ES-I3 (cell line): ENCODE results near the gene AGAP4.
"Not testable (repeated sequence)": the region's sequence is repeated elsewhere in the genome, so short reads cannot be mapped to it uniquely, and the experiment has no call there.

Experiments used
- H3K36me3 ChIP-seq: 2 replicates; pipeline ENCODE4 v1.6.1; 2013; ENCODE audit warnings: mild to moderate bottlenecking, low read length, control low read depth, moderate library complexity; ENCODE audit not compliant: insufficient read depth
- H3K4me1 ChIP-seq: 2 replicates; pipeline ENCODE4 v1.6.1; 2013; ENCODE audit warnings: mild to moderate bottlenecking, control low read depth, low read length; ENCODE audit not compliant: insufficient read depth
- H3K9ac ChIP-seq: 2 replicates; pipeline ENCODE4 v1.6.1; 2013; ENCODE audit warnings: low read depth, mild to moderate bottlenecking, low read length, moderate library complexity
- H3K9me3 ChIP-seq: 2 replicates; pipeline ENCODE4 v1.6.1; 2013; ENCODE audit warnings: mild to moderate bottlenecking, low read length, moderate library complexity; ENCODE audit not compliant: control insufficient read depth, insufficient read depth

The AGAP4 gene

GRCh38 chr10:45847400-45847799 is at the start of gene AGAP4:
Gene AGAP4 (minus strand): TSS chr10:45847500. CDS start chr10:45847347, 153 bp downstream.
- H3K9me3 ChIP-seq, H3K36me3 ChIP-seq, H3K9ac ChIP-seq, H3K4me1 ChIP-seq: not testable (repeated sequence)

DNA sequence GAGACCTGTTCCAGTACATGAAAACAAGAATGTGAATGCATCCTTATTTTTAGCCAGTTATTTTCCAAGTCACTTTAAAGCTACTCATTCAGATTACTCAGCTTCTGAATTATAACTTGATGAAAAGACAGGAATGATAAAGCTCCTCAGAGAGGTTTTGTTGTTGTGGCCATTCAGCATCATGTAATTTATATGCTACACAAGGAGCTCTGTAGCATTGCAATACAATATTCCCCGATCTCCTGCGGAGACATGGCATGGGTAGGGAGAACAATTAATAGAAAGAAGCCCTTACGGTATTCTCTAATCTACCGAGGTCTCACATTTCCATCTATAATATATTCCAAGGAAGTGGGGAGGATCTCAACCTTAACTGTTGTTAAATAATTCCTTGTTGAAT is 43.4 kb upstream of the AGAP4 start:
- not testable (repeated sequence) for H3K4me1 ChIP-seq, H3K9ac ChIP-seq, H3K36me3 ChIP-seq, H3K9me3 ChIP-seq

DNA sequence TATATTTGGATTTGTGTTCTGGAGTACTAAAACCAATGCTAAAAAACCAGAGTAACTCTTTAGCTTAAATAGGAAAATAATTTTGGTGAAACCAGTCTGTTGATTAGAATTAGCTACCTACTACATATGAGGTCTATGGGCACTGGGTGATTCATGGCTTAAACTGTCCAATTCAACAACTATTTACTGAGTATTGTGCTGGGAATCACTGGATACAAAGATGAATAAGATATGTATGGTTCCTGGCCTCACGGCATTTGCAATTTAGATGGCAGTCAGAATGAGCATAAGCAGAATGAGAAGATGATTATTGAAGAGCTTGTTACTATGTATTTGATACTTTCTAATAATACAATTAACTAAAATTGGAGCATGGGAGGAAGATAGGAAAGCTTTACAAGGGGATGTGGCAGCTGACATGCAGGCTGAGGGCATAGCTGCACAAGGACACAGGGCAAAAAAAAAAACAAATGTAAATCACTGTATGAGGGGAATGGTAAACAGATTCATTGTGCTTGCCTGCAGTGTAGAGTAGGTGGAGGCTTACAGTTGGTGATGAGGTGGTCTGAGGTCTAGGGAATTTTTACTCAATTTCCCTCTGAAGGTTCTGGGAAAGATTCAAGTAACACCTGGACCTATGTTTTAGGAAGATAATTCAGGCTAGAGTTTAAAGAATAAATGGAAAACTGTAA is 42.4 kb upstream of the AGAP4 start:
- H3K9ac ChIP-seq, H3K9me3 ChIP-seq, H3K4me1 ChIP-seq, H3K36me3 ChIP-seq: not testable (repeated sequence)

DNA sequence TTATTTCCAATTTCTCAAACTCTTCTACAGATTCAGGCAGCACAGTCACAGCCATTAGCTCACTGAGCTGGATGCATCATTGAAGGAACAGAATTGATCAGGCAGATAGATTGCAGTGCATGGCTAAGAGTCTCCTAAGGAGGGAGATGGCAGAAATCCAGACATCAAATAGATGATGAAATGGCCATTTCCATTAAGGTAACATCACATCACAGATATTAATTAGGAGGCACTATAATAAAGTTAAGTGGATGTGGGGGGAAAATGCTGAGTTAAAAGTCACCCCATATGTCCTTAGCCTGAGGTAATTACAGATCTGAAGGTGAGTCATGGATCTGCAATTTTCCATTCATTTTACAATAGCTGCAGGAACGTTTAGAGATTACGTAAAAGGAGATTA is 35.6 kb upstream of the AGAP4 start:
- H3K9ac ChIP-seq, H3K36me3 ChIP-seq, H3K4me1 ChIP-seq, H3K9me3 ChIP-seq: not testable (repeated sequence)

- not testable (repeated sequence) for H3K9ac ChIP-seq
Observed at GRCh38 chr10:45865404-45865803, 18.1 kb upstream of the AGAP4 start.

GRCh38 chr10:45864264-45864663 is 17.0 kb upstream of the AGAP4 start:
- not testable (repeated sequence) for H3K9me3 ChIP-seq, H3K9ac ChIP-seq, H3K36me3 ChIP-seq, H3K4me1 ChIP-seq

More at GRCh38 chr10:45865404-45865803, 18.1 kb upstream of the AGAP4 start:
- not testable (repeated sequence) for H3K4me1 ChIP-seq, H3K9me3 ChIP-seq, H3K36me3 ChIP-seq

DNA sequence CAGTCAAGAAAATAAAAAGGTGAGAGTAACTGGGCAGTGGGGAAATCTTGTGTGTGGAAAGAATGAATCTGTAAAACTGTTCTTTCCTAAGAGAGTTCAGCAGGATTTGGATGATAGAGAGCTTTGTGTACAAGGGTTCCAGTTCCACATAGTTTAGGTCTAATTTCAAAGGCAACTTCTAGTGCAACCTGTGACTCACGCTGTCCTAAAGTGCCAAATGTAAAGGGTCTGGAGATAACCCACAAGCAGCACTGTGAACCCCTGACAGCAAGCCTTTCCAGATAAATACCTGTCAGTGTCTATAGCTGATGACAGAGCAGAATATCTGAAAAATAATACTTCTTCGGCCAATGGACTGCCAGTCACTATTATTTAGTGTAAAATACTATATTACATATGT is 16.3 kb upstream of the AGAP4 start:
- not testable (repeated sequence) for H3K4me1 ChIP-seq, H3K9me3 ChIP-seq, H3K36me3 ChIP-seq, H3K9ac ChIP-seq

DNA sequence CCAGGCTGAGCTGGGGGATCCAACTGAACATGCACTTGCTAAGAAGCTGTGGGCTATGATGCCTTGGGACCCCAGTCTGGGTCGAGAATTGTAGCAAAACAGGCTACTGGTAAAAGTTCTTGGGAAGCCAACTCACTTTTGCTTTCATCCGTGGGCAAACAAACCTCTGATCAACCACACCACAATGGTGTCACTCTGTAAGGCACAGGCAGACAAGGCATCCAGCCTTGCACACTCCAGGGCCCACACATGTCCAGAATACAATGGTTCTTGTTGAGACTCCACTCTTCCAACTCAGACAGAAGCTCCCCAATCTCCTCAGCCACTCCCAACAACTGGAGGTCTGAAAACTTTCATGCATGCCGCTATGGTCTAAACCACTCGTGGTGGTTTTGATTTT is 10.6 kb upstream of the AGAP4 start:
- H3K36me3 ChIP-seq, H3K9ac ChIP-seq, H3K4me1 ChIP-seq, H3K9me3 ChIP-seq: not testable (repeated sequence)

DNA sequence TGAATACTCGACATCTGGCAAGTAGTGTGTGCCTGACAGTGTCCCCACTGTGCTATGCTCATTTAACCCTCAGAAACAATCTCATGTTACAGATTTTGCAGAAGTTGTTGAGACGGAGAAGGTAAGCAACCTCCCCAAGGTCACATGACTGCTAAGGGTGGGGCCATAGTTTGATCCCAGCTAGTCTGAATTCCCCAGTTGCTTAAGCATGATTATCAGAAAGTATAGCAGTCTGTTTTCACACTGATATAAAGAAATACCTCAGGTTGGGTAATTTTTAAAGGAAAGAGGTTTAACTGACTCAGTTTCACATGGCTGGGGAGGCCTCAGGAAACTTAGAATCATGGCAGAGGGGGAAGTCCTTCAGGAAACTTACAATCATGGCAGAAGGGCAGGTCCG is 1.2 kb upstream of the AGAP4 start:
- H3K9ac ChIP-seq, H3K36me3 ChIP-seq: not testable (repeated sequence)

DNA sequence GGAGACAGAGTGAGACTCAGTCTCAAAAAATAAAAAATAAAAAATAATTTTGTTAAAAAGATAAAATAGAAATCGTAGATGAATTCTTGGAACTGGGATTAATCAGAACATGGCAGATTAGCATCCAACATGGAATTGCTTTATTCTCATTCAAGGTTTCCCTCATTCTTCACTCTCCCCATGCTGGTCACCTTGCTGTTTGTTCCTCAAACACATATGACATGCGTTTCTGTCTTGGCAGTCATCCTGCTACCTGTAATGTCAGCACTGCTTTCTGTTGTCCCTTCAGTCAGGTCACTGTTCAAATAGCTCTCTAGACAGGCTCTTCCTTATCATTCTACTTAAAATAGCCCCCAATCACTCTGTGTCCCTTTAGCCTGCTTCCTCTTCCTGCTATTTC is 24.4 kb downstream of the AGAP4 start:
- not testable (repeated sequence) for H3K36me3 ChIP-seq, H3K9ac ChIP-seq, H3K4me1 ChIP-seq, H3K9me3 ChIP-seq

More for the DNA sequence above, 1.2 kb upstream of the AGAP4 start:
- not testable (repeated sequence) for H3K9me3 ChIP-seq, H3K4me1 ChIP-seq

DNA sequence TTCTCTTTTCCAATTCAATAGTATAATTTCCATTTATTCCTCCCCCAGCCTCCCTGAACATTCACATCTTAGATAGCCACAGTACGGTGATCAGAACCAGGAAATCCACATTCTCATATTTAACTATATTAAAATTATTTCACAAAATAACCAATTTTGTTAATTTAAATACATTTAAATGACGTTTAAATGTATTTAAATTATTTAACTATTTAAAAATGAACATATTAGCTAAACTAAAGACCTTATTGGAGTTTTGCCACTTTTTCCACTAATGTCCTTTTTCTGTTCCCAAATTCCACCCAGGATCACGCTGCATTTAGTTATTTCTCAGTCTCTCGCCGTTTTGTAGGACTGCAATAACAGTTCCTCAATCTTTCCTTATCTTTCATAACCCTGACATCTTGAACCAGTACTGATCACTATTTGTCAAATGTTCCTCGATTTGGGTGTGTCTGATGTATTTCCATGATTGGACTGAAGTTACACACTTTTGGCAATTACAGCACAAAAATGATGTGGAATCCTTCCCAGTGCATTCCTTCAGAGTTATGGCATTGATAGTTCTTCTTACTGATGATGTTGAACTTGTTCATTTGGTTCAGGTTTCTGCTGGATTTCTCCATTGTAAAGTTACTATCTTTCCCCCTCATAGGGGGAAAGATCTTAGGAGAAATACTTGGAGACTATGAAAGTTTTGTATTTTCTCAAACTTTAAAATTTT is 27.0 kb downstream of the AGAP4 start:
- not testable (repeated sequence) for H3K4me1 ChIP-seq, H3K9ac ChIP-seq, H3K9me3 ChIP-seq, H3K36me3 ChIP-seq

DNA sequence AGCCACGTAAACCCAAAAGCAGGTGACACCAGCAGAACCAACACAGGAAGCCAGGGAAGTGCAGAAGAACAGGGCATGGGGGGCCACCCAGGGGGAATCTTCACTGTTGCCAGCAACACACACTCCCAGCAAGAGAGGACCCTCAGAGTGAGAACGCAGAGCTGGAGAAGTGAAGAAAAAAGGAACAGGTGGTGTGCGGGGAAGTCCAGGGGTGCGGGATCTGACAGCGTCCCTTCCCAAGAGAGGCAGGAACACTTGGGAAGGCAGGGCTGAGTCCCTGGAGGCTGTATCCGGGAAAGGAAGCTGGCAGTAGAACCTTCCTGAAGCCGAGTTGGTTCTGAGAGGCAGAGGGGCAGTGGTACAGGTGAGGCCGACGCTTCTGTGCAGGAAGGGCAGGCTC is 27.7 kb downstream of the AGAP4 start:
- H3K4me1 ChIP-seq = no peaks in the 10 kb centered on the region
- H3K36me3 ChIP-seq = no peaks in the 10 kb centered on the region

GRCh38 chr10:45817912-45818311 is 29.4 kb downstream of the AGAP4 start:
- Histone ChIP-seq H3K9ac (no peak overlapping the region), H3K4me1 (no peaks in the 10 kb centered on the region), H3K36me3 (no peaks in the 10 kb centered on the region), H3K9me3 (no peaks in the 10 kb centered on the region; the same call in 1 of the 2 replicates)

More for the DNA sequence above, 27.7 kb downstream of the AGAP4 start:
- H3K9me3 ChIP-seq = no peaks in the 10 kb centered on the region; the same call in 1 of the 2 replicates
- H3K9ac ChIP-seq = no peak overlapping the region

GRCh38 chr10:45817130-45817859 is 30.0 kb downstream of the AGAP4 start:
- Histone ChIP-seq H3K9ac (no peak overlapping the region), H3K4me1 (no peaks in the 10 kb centered on the region), H3K36me3 (no peaks in the 10 kb centered on the region), H3K9me3 (no peaks in the 10 kb centered on the region; the same call in 1 of the 2 replicates)

- H3K9ac ChIP-seq, H3K9me3 ChIP-seq, H3K4me1 ChIP-seq, H3K36me3 ChIP-seq: not testable (repeated sequence)
Observed at GRCh38 chr10:45814146-45814545, 33.2 kb downstream of the AGAP4 start.
